ENCODE measurements around the gene AP1S2. TPM values are rescaled to one million over a fixed set of nuclear protein-coding genes. Genes with fewer than 3 reads are reported as not detected.

AP1S2 gene
- total and polyA plus RNA-seq, 9 of the 15 experiments (the other 6 are each of a cell fraction or from before 2014, with no cell fraction given), result 11.1 to 64.2 (median 25.8) TPM

DNA sequence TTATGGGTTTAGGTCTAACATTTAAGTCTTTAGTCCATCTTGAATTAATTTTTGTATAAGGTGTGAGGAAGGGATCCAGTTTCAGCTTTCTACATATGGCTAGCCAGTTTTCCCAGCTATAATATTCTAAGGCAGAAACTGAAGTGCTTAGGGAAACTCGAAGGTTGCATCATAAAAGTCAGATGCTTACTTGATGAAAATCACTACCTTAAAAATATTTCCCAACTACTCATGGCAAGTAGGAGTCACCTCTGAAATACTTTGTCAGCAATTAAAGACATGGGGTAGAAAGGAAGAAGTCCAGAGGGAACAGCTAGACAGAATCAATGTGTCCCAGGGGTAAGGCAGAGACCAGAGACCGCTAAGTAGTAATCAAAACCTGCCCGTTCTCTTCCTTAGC, 6.3 kb upstream of the AP1S2 start:
- Histone ChIP-seq H3K27me3 (ENCODE audit: control insufficient read depth in 2 of 2, insufficient read depth in 2 of 2, low read length in 2 of 2) (no peaks in the 10 kb centered on the region; a peak in 2 of 5 replicates), H3K36me3 (ENCODE audit: control insufficient read depth, insufficient read depth, low read length) (no peaks in the 10 kb centered on the region), H3K9ac (ENCODE audit: insufficient read depth in 1 of 2, low read depth in 2 of 2, low read length in 2 of 2) (no peak overlapping the region), H3K79me2 (ENCODE audit: control insufficient read depth, insufficient read depth, low read length) (no peaks in the 10 kb centered on the region), H3K4me1 (replicated peaks in 1 of 2; ENCODE audit: control insufficient read depth in 2 of 2, insufficient read depth in 2 of 2, low read length in 2 of 2) (no peaks in the 10 kb centered on the region; a peak in 1 of 5 replicates), H3K9me3 (replicated peaks; ENCODE audit: control insufficient read depth, insufficient read depth, low read depth, low read length) (no peaks in the 10 kb centered on the region), H3K27ac (ENCODE audit: extremely low read depth, low read depth, low read length) (no peak overlapping the region), H3K9me1 (ENCODE audit: control insufficient read depth, insufficient read depth, low read length) (no peaks in the 10 kb centered on the region), H4K20me1 (replicated peaks; ENCODE audit: control insufficient read depth, insufficient read depth, low read length) (no peaks in the 10 kb centered on the region), H2AFZ (ENCODE audit: low read depth, low read length) (no peak overlapping the region), H3K4me2 (ENCODE audit: insufficient read depth, low read length) (no peak overlapping the region), H3K4me3 (no peak overlapping the region)
- CTCF ChIA-PET (ENCODE audit: low intra/inter-chr PET ratio), result no interaction called here
- no peak for FAIRE-seq
- no TSS peak for BruUV-seq (replicated peaks)
- no peak for DNase-seq (ENCODE audit: extremely low read depth in 1 of 4, low spot score in 3 of 4)
- intact Hi-C loops (cut with micrococcal nuclease), result no loop called here
- WGBS (ENCODE audit: insufficient coverage, low coverage, missing lambda C conversion rate), result 10% methylated on average over 3 of the region's 3 CpGs
- in situ Hi-C loops (cut with MboI), result no loop called here
- POLR2A ChIA-PET, result interaction anchor here (0.5 kb wide), 1 partner anchor 11 kb away, joined by 3 read pairs; no protein-coding TSS in a partner anchor
- no peak for ATAC-seq
- TF ChIP-seq, protein P1, sequence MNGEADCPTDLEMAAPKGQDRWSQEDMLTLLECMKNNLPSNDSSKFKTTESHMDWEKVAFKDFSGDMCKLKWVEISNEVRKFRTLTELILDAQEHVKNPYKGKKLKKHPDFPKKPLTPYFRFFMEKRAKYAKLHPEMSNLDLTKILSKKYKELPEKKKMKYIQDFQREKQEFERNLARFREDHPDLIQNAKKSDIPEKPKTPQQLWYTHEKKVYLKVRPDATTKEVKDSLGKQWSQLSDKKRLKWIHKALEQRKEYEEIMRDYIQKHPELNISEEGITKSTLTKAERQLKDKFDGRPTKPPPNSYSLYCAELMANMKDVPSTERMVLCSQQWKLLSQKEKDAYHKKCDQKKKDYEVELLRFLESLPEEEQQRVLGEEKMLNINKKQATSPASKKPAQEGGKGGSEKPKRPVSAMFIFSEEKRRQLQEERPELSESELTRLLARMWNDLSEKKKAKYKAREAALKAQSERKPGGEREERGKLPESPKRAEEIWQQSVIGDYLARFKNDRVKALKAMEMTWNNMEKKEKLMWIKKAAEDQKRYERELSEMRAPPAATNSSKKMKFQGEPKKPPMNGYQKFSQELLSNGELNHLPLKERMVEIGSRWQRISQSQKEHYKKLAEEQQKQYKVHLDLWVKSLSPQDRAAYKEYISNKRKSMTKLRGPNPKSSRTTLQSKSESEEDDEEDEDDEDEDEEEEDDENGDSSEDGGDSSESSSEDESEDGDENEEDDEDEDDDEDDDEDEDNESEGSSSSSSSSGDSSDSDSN (IDR thresholded peaks at IDR 0.05; ENCODE audit: borderline replicate concordance in 1 of 2, low read depth in 2 of 2, low read length in 2 of 2), result no peak
- TF ChIP-seq ZNF316 (IDR thresholded peaks at IDR 0.05), result peak; percentile 7; the same call in 1 of the 2 replicates

DNA sequence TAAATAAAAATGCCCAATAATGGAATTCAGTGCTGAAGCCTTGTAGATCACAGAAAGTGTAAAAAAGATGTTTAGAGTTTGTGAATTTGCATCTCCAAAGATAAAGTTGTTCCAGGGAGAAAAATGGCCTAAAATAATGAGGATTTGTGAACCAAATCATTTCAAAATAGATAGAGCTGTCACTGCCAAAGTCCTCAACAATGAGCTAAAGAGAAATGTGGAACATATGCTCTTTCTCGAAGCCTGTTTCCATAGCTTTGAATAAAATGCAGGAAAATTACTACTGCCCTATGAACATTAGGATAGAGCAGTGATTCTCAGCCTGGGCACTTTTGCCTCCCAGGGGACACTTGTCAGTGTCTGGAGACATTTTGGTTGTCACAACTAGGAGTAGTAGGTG, 3.4 kb upstream of the AP1S2 start:
- intact Hi-C loops (cut with micrococcal nuclease), result no loop called here
- TF ChIP-seq, protein P2, sequence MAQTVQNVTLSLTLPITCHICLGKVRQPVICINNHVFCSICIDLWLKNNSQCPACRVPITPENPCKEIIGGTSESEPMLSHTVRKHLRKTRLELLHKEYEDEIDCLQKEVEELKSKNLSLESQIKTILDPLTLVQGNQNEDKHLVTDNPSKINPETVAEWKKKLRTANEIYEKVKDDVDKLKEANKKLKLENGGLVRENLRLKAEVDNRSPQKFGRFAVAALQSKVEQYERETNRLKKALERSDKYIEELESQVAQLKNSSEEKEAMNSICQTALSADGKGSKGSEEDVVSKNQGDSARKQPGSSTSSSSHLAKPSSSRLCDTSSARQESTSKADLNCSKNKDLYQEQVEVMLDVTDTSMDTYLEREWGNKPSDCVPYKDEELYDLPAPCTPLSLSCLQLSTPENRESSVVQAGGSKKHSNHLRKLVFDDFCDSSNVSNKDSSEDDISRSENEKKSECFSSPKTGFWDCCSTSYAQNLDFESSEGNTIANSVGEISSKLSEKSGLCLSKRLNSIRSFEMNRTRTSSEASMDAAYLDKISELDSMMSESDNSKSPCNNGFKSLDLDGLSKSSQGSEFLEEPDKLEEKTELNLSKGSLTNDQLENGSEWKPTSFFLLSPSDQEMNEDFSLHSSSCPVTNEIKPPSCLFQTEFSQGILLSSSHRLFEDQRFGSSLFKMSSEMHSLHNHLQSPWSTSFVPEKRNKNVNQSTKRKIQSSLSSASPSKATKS (CRISPR knock-in tag; IDR thresholded peaks at IDR 0.05), result no peak
- TF ChIP-seq, protein P3, sequence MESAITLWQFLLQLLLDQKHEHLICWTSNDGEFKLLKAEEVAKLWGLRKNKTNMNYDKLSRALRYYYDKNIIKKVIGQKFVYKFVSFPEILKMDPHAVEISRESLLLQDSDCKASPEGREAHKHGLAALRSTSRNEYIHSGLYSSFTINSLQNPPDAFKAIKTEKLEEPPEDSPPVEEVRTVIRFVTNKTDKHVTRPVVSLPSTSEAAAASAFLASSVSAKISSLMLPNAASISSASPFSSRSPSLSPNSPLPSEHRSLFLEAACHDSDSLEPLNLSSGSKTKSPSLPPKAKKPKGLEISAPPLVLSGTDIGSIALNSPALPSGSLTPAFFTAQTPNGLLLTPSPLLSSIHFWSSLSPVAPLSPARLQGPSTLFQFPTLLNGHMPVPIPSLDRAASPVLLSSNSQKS (CRISPR knock-in tag; IDR thresholded peaks at IDR 0.05), result no peak
- TF ChIP-seq, protein P4, sequence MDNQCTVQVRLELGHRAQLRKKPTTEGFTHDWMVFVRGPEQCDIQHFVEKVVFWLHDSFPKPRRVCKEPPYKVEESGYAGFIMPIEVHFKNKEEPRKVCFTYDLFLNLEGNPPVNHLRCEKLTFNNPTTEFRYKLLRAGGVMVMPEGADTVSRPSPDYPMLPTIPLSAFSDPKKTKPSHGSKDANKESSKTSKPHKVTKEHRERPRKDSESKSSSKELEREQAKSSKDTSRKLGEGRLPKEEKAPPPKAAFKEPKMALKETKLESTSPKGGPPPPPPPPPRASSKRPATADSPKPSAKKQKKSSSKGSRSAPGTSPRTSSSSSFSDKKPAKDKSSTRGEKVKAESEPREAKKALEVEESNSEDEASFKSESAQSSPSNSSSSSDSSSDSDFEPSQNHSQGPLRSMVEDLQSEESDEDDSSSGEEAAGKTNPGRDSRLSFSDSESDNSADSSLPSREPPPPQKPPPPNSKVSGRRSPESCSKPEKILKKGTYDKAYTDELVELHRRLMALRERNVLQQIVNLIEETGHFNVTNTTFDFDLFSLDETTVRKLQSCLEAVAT (IDR thresholded peaks at IDR 0.05), result no peak
- TF ChIP-seq NR4A1 (CRISPR knock-in tag; IDR thresholded peaks at IDR 0.05), result no peak
- no peak for TF ChIP-seq NR4A1 (tag; IDR thresholded peaks at IDR 0.05)
- no peak for TF ChIP-seq NFRKB (IDR thresholded peaks at IDR 0.05; ENCODE audit: low read depth)

More for the DNA sequence above, 3.4 kb upstream of the AP1S2 start:
- H2AFZ ChIP-seq (ENCODE audit: low read depth, low read length), result no peak overlapping the region
- ChIA-PET POLR2A (no interaction called here), CTCF (ENCODE audit: low intra/inter-chr PET ratio) (no interaction called here)
- FAIRE-seq, result no peak
- no peak overlapping the region for H3K9ac ChIP-seq (ENCODE audit: insufficient read depth in 1 of 2, low read depth in 2 of 2, low read length in 2 of 2)
- 33% methylated on average over 1 of the region's 1 CpG for WGBS (ENCODE audit: insufficient coverage, low coverage, missing lambda C conversion rate)
- DNase-seq (ENCODE audit: extremely low read depth in 1 of 4, low spot score in 3 of 4), result no peak
- in situ Hi-C loops (cut with MboI), result no loop called here
- no peaks in the 10 kb centered on the region; a peak in 1 of 5 replicates for H3K27me3 ChIP-seq (ENCODE audit: control insufficient read depth in 2 of 2, insufficient read depth in 2 of 2, low read length in 2 of 2)
- no peak overlapping the region for H3K4me3 ChIP-seq
- H3K36me3 ChIP-seq (ENCODE audit: control insufficient read depth, insufficient read depth, low read length), result no peaks in the 10 kb centered on the region
- no peak overlapping the region for H3K27ac ChIP-seq (ENCODE audit: extremely low read depth, low read depth, low read length)
- H3K4me2 ChIP-seq (ENCODE audit: insufficient read depth, low read length), result no peak overlapping the region
- H4K20me1 ChIP-seq (replicated peaks; ENCODE audit: control insufficient read depth, insufficient read depth, low read length), result no peaks in the 10 kb centered on the region
- peaks cover 11% of the 10 kb centered on the region for H3K79me2 ChIP-seq (ENCODE audit: control insufficient read depth, insufficient read depth, low read length)
- no peak for ATAC-seq
- no peaks in the 10 kb centered on the region for H3K9me1 ChIP-seq (ENCODE audit: control insufficient read depth, insufficient read depth, low read length)
- BruUV-seq (replicated peaks), result no TSS peak
- H3K4me1 ChIP-seq (replicated peaks in 1 of 2; ENCODE audit: control insufficient read depth in 2 of 2, insufficient read depth in 2 of 2, low read length in 2 of 2), result peaks cover 0 to 8% of the 10 kb centered on the region in 2 experiments; a peak in 3 of 5 replicates
- no peaks in the 10 kb centered on the region for H3K9me3 ChIP-seq (replicated peaks; ENCODE audit: control insufficient read depth, insufficient read depth, low read depth, low read length)
